HG03354 (cell line): ENCODE data around the gene EPB41.
"Not testable (repeated sequence)": the region's sequence is repeated elsewhere in the genome, so short reads cannot be mapped to it uniquely, and the experiment has no call there.

Experiments used
- ATAC-seq: cut with Tn5 transposase; IDR thresholded peaks from one replicate; pipeline ENCODE4 v1.9.1; 2021; ENCODE audit warnings: mild to moderate bottlenecking; ENCODE audit not compliant: unreplicated experiment, poor library complexity, severe bottlenecking

EPB41 gene

GRCh38 chr1:29083317-29084195, 169.2 kb downstream of the EPB41 start:
- ATAC-seq = no peak

- no peak for ATAC-seq
Measured at GRCh38 chr1:29084196-29084521, 169.8 kb downstream of the EPB41 start.

GRCh38 chr1:29090937-29091618, 176.7 kb downstream of the EPB41 start:
- no peak for ATAC-seq

DNA sequence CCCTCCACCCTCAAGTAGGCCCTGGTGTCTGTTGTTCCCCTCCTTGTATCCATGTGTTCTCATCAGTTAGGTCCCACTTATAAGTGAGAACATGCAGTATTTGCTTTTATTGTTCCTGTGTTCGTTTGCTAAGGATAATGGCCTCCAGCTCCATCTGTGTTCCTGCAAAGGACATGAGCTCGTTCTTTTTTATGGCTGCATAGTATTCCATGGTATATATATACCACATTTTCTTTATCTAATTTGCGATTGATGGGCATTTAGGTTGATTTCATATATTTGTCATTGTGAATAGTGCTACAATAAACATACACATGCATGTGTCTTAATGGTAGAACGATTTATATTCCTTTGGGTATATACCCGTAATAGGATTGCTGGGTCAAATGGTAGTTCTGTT, 178.3 kb downstream of the EPB41 start:
- ATAC-seq = not testable (repeated sequence)

DNA sequence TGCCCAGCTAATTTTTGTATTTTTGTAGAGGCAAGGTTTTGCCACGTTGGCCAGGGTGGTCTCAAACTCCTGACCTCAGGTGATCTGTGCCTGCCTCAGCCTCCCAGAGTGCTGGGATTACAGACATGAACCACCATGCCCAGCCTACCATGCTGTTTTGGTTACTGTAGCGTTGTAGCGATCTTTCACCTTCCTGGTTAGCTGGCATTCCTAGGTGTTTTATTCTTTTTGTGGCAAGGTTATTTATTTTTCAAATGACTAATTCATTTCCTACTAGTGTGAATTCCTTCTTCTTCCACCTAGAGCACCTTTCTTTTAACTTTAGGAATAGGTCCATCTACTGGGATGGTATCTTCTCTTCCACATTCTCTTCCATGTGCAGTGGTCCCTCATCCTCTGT, 180.1 kb downstream of the EPB41 start:
- no peak for ATAC-seq

DNA sequence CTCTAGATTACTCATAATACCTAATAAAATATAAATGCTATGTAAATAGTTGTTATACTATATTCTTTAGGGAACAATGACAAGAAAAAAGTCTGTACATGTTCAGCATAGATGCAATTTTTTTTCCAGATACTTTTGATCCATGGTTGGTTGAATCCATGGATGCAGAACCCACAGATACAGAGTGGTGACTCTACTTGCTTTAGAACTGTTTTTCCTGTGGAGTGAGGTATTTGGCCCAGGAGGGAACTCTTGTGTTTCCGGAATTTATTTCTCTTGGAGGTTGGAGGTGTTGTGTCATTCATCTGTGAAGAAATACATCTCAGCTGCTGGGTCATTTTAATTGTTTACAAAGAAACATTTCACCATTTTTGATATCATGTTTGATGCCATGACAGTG, 180.6 kb downstream of the EPB41 start:
- ATAC-seq = no peak

- ATAC-seq = no peak
Measured at GRCh38 chr1:29096231-29096886, 182.0 kb downstream of the EPB41 start.

DNA sequence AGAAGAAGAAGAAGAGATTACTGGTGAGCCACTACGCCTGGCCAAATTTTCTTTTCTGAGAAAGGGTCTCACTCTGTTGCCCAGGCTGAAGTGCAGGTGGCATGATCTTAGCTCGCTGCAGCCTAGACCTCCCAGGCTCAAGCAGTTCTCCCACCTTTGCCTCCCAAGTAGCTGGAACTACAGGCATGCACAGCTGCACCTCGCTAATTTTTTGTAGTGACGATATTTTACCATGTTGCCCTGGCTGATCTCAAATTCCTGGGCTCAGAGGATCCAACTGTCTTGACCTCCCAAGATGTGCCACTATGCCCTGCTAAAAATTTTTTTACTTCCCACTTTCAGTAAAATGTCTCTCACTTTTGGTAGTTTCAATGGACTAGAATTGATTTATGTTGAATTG, 184.9 kb downstream of the EPB41 start:
- no peak for ATAC-seq

GRCh38 chr1:29100487-29100886, 186.1 kb downstream of the EPB41 start:
- no peak for ATAC-seq

DNA sequence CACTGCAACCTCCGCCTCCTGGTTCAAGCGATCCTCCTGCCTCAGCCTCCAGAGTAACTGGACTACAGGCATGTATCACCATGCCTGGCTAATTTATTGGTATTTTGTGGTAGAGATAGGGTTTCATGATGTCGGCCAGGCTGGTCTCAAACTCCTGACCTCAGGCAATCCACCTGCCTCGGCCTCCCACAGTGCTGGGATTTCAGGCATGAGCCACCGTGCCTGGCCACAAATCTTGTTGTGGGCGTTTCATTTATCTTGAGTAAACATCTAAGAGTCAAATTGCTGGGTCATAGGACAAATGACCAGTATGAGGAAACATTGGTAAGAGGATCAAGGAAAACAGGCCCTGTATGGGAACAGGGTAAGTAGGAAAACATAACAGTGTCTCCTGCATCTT, 191.5 kb downstream of the EPB41 start:
- ATAC-seq = no peak

- not testable (repeated sequence) for ATAC-seq
Measured at GRCh38 chr1:29108041-29108440, 193.7 kb downstream of the EPB41 start.

- ATAC-seq = no peak
Measured at GRCh38 chr1:29112705-29113412, 198.5 kb downstream of the EPB41 start.

- no peak for ATAC-seq
Measured at GRCh38 chr1:29113413-29114117, 199.2 kb downstream of the EPB41 start.

DNA sequence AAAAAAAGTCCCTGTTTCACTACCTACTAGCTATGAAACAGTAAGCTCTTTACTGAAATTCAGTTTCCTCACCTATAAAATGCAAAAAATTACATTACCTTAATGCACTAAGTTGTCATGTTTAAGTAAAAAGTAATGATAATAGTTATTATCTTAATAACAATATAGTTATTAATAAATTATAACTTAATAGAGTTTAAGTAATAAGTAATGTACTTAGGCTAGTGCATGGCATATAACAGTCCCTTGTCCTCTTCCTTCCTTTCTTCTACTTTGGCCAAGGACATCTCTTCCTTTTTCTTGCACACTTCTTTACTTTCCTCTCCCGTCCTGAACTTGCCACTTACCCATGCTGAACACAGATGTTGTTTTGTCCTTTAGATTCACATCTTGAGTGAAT, 200.3 kb downstream of the EPB41 start:
- ATAC-seq = no peak

GRCh38 chr1:29117381-29117780, 203.0 kb downstream of the EPB41 start:
- no peak for ATAC-seq

DNA sequence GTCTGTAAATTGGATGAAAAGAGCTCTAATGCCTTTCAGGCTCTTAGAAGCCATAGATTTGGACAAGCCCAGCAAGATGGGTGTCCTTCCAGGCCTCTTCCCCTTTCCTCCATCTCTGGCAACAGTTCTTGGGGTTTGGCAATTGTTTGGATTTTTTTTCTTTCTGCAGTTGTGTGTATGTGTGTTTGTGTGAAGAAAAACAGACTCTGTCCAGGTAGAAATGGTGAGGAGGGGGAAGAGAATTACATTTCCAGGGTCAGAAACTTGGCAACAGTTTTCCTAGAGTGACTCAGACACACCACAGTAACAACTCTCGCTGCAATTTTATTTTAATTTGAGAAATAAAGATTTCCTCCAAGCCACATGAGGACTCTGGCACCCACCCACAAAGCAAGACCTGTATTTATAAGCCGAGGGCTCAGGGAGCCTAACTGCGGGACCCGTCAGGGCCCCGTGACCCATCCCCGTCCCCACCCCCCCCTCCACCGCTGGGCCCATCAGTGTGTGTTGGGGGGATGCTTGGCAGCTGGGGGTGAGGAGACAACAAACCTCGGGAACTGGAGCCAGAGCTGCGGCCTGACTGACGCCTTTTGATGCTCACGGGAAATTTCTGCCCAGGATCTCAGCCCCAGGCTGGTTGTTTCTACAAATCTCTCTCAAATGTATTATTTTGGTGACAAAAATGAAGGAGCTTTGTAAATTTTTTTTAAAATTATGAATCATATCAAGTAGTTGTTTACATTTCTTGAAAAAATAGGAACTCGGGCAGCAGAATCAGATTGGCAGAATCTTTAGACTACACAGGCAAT, 205.0 kb downstream of the EPB41 start:
- no peak for ATAC-seq

- ATAC-seq = no peak
Measured at GRCh38 chr1:29120367-29120766, 206.0 kb downstream of the EPB41 start.

DNA sequence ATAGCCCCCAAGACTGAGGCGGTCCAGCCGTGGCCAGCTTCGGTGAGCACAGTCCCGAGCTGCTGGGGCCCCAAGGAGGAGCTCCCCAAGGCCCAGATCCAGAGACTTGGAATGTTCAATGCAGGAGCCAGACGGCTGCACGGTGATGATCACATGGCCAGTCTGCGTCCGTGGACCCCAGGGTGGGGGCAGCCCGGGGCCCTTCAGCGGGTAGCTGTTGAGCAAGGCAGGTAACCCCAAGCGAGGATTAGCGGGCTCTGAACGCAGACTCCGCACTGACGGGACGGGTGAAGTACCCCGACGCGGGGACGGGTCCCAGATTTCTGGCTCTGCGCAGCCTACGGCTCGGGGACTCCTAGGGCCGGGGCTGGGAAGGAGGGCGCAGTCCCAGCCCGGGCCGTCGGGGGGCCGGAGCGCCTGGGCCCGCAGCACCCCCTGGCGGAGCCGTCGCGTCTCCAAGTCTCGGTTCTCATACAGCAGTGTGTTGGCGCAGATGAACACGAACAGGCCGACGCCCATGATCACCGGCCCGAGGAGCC, 206.6 kb downstream of the EPB41 start:
- ATAC-seq = no peak

GRCh38 chr1:29121516-29121935, 207.2 kb downstream of the EPB41 start:
- ATAC-seq = no peak
